ENCODE data around the gene LMAN1L.

The LMAN1L gene

GRCh38 chr15:74838137-74838516 lies 25.5 kb downstream of the LMAN1L start:
- no peak overlapping the region for H3K9ac ChIP-seq (ENCODE audit: low read length)
- no peak overlapping the region for H2AFZ ChIP-seq (ENCODE audit: low read depth, low read length)
- H3K27ac ChIP-seq (ENCODE audit: low read length), result no peak overlapping the region
- peaks cover 36% of the 10 kb centered on the region for H3K36me3 ChIP-seq (replicated peaks; ENCODE audit: low read depth, low read length)
- no peak overlapping the region for H3K4me2 ChIP-seq (ENCODE audit: low read length)
- H3K9me3 ChIP-seq (ENCODE audit: insufficient read depth, low read length), result no peaks in the 10 kb centered on the region
- H3K27me3 ChIP-seq (ENCODE audit: low read depth, low read length), result no peaks in the 10 kb centered on the region
- TF ChIP-seq CTCF (IDR thresholded peaks at IDR 0.05; ENCODE audit: low read depth, low read length) (no peak), EZH2phosphoT487 (IDR thresholded peaks at IDR 0.05; ENCODE audit: low read depth) (no peak)
- peaks cover 13% of the 10 kb centered on the region for H3K79me2 ChIP-seq (ENCODE audit: low read length)
- no peak overlapping the region for H3K4me3 ChIP-seq (ENCODE audit: low read length)
- peaks cover 10% of the 10 kb centered on the region for H3K4me1 ChIP-seq (ENCODE audit: low read length)
- no peaks in the 10 kb centered on the region for H4K20me1 ChIP-seq (ENCODE audit: insufficient read depth, low read length)

GRCh38 chr15:74838746-74839525 lies 26.3 kb downstream of the LMAN1L start:
- Histone ChIP-seq H3K36me3 (replicated peaks; ENCODE audit: low read depth, low read length) (peaks cover 40% of the 10 kb centered on the region), H2AFZ (ENCODE audit: low read depth, low read length) (no peak overlapping the region), H3K4me1 (ENCODE audit: low read length) (peaks cover 16% of the 10 kb centered on the region), H3K27me3 (ENCODE audit: low read depth, low read length) (no peaks in the 10 kb centered on the region), H3K9me3 (ENCODE audit: insufficient read depth, low read length) (no peaks in the 10 kb centered on the region), H3K9ac (ENCODE audit: low read length) (no peak overlapping the region), H3K27ac (ENCODE audit: low read length) (no peak overlapping the region), H3K4me3 (ENCODE audit: low read length) (no peak overlapping the region), H3K79me2 (ENCODE audit: low read length) (peaks cover 13% of the 10 kb centered on the region), H3K4me2 (ENCODE audit: low read length) (no peak overlapping the region), H4K20me1 (ENCODE audit: insufficient read depth, low read length) (no peaks in the 10 kb centered on the region)
- TF ChIP-seq CTCF (IDR thresholded peaks at IDR 0.05; ENCODE audit: low read depth, low read length), result no peak
- TF ChIP-seq EZH2phosphoT487 (IDR thresholded peaks at IDR 0.05; ENCODE audit: low read depth), result no peak

- peaks cover 48% of the 10 kb centered on the region for H3K36me3 ChIP-seq (replicated peaks; ENCODE audit: low read depth, low read length)
- H3K27me3 ChIP-seq (ENCODE audit: low read depth, low read length), result no peaks in the 10 kb centered on the region
- no peaks in the 10 kb centered on the region for H3K9me3 ChIP-seq (ENCODE audit: insufficient read depth, low read length)
- no peak overlapping the region for H3K4me2 ChIP-seq (ENCODE audit: low read length)
- no peaks in the 10 kb centered on the region for H4K20me1 ChIP-seq (ENCODE audit: insufficient read depth, low read length)
- no peak overlapping the region for H3K4me3 ChIP-seq (ENCODE audit: low read length)
- TF ChIP-seq EZH2phosphoT487 (IDR thresholded peaks at IDR 0.05; ENCODE audit: low read depth) (no peak), CTCF (IDR thresholded peaks at IDR 0.05; ENCODE audit: low read depth, low read length) (peak; percentile 45)
- H2AFZ ChIP-seq (ENCODE audit: low read depth, low read length), result no peak overlapping the region
- peaks cover 13% of the 10 kb centered on the region for H3K79me2 ChIP-seq (ENCODE audit: low read length)
- H3K9ac ChIP-seq (ENCODE audit: low read length), result no peak overlapping the region
- no peak overlapping the region for H3K27ac ChIP-seq (ENCODE audit: low read length)
- H3K4me1 ChIP-seq (ENCODE audit: low read length), result peaks cover 22% of the 10 kb centered on the region
Observed at GRCh38 chr15:74839526-74840395, 27.1 kb downstream of the LMAN1L start.

All from OCI-LY3 (cell line).